Smooth muscle cell (in vitro differentiated cells): ENCODE measurements around the gene EDC4. TPM values are rescaled to one million over a fixed set of nuclear protein-coding genes. Genes with fewer than 3 reads are reported as not detected.

ENCODE experiments used
- DNase-seq: peaks from one replicate; lab custom pipeline; 2025; ENCODE audit not compliant: unreplicated experiment; lab: John Stamatoyannopoulos, UW
- H2AFZ ChIP-seq: fragments of 200-600 bp; sonication (generic); 2 replicates; pipeline ENCODE4 v1.6.0; 2016; ENCODE audit warnings: antibody characterized with exemption, low read depth, mild to moderate bottlenecking
- H3F3A ChIP-seq: fragments of 200-600 bp; sonication (generic); 2 replicates; pipeline ENCODE4 v1.6.0; 2017; ENCODE audit warnings: antibody characterized with exemption, low read depth
- H3K27ac ChIP-seq: fragments of 200-600 bp; sonication (generic); 2 replicates; pipeline ENCODE4 v1.5.1; 2016; ENCODE audit warnings: low read depth, mild to moderate bottlenecking
- H3K27me3 ChIP-seq: fragments of 200-600 bp; sonication (generic); 2 replicates; pipeline ENCODE4 v1.6.1; 2016; ENCODE audit warnings: low read depth, mild to moderate bottlenecking
- H3K36me3 ChIP-seq: fragments of 200-600 bp; sonication (generic); 2 replicates; pipeline ENCODE4 v1.5.1; 2016; ENCODE audit warnings: low read depth
- H3K4me1 ChIP-seq: fragments of 200-600 bp; sonication (generic); 2 replicates; pipeline ENCODE4 v1.5.1; 2016; ENCODE audit warnings: low read depth
- H3K4me2 ChIP-seq: fragments of 200-600 bp; sonication (generic); 2 replicates; pipeline ENCODE4 v1.6.0; 2016; ENCODE audit warnings: mild to moderate bottlenecking
- H3K4me3 ChIP-seq: fragments of 200-600 bp; sonication (generic); 2 replicates; pipeline ENCODE4 v1.5.1; 2016; ENCODE audit warnings: mild to moderate bottlenecking
- H3K79me2 ChIP-seq: fragments of 200-600 bp; sonication (generic); 2 replicates; pipeline ENCODE4 v1.6.0; 2016; ENCODE audit warnings: low read depth, mild to moderate bottlenecking
- H3K9ac ChIP-seq: fragments of 200-600 bp; sonication (generic); 2 replicates; pipeline ENCODE4 v1.6.0; 2016; ENCODE audit warnings: low read depth
- H3K9me3 ChIP-seq: fragments of 200-600 bp; sonication (generic); replicated peaks from 2 replicates; pipeline ENCODE4 v1.5.1; 2016; ENCODE audit warnings: low read depth
- H4K20me1 ChIP-seq: fragments of 200-600 bp; sonication (generic); 2 replicates; pipeline ENCODE4 v1.6.0; 2016; ENCODE audit warnings: low read depth
- CTCF ChIP-seq: fragments of 200-600 bp; sonication (generic); IDR thresholded peaks from 2 replicates; pipeline ENCODE4 v1.5.1; 2017; ENCODE audit warnings: borderline replicate concordance, mild to moderate bottlenecking, antibody characterized with exemption; ENCODE audit not compliant: insufficient read depth, poor library complexity, severe bottlenecking
- WGBS: methylation state at CpG from one replicate; pipeline ENCODE4 v1.1.7; 2016; ENCODE audit warnings: low lambda C conversion rate; 5-methylcytosine and 5-hydroxymethylcytosine counted together
- polyA plus RNA-seq: library from polyadenylated mRNA; unstranded; fragments of >200 nt; fragmentation: Nextera tagmentation; extraction: Ambion mirVana; gene quantifications from 2 replicates; pipeline ENCODE4 v1.2.1, GENCODE V29; 2016
- total RNA-seq: library from RNA; depleted of rRNA; stranded (reverse); fragments of >200 nt; gene quantifications from 2 replicates; pipeline ENCODE4 v1.2.3, GENCODE V29; 2014

The EDC4 gene
- total and polyA plus RNA-seq, 2 experiments from 2014 or later = 46.3 to 64.5 TPM

DNA sequence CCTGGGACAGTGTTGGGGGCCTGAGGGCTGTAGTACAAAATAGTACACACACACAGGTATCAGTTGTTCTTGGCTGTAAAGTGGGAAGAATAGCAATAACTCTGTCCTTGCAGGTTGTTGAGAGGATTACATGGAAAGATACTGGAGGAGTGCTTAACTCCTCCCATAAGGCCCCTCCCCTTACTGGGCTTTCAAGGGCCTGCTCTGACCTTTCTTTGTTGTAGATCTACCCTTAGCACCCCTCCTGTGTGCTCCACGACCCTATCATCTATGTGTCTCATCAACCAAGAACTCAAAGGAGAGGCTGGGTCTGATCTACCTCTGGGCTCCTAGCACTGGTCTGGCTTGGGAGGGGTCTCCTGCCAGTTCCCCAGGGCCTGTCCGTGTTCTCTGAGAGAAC is 8.3 kb upstream of the EDC4 start:
- no peak for TF ChIP-seq CTCF
- no peaks in the 10 kb centered on the region for H3K9me3 ChIP-seq
- no peak overlapping the region for H3K4me3 ChIP-seq
- peaks cover 77% of the 10 kb centered on the region for H3K79me2 ChIP-seq
- H3K36me3 ChIP-seq = no peaks in the 10 kb centered on the region
- H3K27me3 ChIP-seq = no peaks in the 10 kb centered on the region
- no peaks in the 10 kb centered on the region for H3K4me1 ChIP-seq
- no peak overlapping the region for H3K9ac ChIP-seq
- no peak overlapping the region for H2AFZ ChIP-seq
- H3K27ac ChIP-seq = no peak overlapping the region
- no peak overlapping the region for H3K4me2 ChIP-seq
- DNase-seq = no peak
- H3F3A ChIP-seq = peaks cover 7% of the 10 kb centered on the region
- WGBS = 97% methylated on average over 2 of the region's 2 CpGs
- peaks cover 81% of the 10 kb centered on the region for H4K20me1 ChIP-seq

DNA sequence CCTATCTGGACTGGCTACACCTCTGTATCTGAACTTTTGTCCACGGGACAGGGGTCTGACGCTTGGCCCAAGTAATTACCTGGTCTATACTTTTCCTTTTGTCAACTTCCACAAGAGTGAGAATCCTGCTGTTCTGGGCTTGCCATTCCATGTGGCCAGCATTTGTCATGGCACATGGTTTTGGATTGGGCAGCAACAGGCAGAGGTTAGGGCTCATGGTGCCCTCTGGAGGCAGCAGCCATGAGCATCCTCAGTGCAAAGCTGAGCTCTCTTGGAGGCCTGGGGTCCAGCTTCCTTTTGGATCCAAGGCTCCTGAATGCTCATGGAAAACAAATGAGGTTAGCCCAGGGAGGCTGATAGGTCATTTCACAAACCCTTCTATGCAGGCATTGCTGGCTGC is 7.5 kb upstream of the EDC4 start:
- Histone ChIP-seq H3K4me3 (no peak overlapping the region), H3K9me3 (no peaks in the 10 kb centered on the region), H3K36me3 (no peaks in the 10 kb centered on the region), H3K9ac (no peak overlapping the region), H3K27ac (no peak overlapping the region), H3K4me1 (no peaks in the 10 kb centered on the region), H2AFZ (no peak overlapping the region), H4K20me1 (peaks cover 74% of the 10 kb centered on the region), H3F3A (peaks cover 12% of the 10 kb centered on the region), H3K27me3 (no peaks in the 10 kb centered on the region), H3K79me2 (peaks cover 70% of the 10 kb centered on the region), H3K4me2 (no peak overlapping the region)
- 87% methylated on average over 2 of the region's 2 CpGs for WGBS
- peak; percentile 32 for TF ChIP-seq CTCF
- DNase-seq = no peak

DNA sequence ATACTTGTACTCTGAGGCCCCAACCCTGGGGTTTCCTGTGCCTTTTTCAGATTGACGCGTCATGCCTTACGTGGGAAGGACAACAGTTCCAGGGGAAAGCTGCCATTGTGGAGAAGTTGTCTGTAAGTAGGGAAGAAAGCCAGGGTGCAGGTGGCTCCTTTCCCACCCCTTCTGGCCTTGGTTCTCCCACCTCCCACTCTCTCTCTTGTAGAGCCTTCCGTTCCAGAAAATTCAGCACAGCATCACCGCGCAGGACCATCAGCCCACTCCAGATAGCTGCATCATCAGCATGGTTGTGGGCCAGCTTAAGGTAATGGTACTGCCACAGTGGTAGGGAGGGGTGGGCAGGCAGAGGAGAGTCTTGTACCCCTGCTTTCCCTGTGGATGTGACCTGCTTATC is 4.6 kb upstream of the EDC4 start:
- Histone ChIP-seq H3K27me3 (no peaks in the 10 kb centered on the region), H3K4me1 (no peaks in the 10 kb centered on the region), H3K36me3 (no peaks in the 10 kb centered on the region), H3K4me3 (no peak overlapping the region), H4K20me1 (peaks cover 44% of the 10 kb centered on the region), H3K9ac (no peak overlapping the region), H3K27ac (no peak overlapping the region), H3K9me3 (no peaks in the 10 kb centered on the region), H3K4me2 (no peak overlapping the region), H3F3A (peaks cover 20% of the 10 kb centered on the region), H3K79me2 (peaks cover 42% of the 10 kb centered on the region), H2AFZ (no peak overlapping the region)
- WGBS = 93% methylated on average over 6 of the region's 6 CpGs
- DNase-seq = no peak
- TF ChIP-seq CTCF = no peak

GRCh38 chr16:67869653-67870052 is 3.2 kb upstream of the EDC4 start:
- H3K4me3 ChIP-seq = no peak overlapping the region
- no peaks in the 10 kb centered on the region for H3K36me3 ChIP-seq
- H4K20me1 ChIP-seq = peaks cover 41% of the 10 kb centered on the region
- no peak overlapping the region for H2AFZ ChIP-seq
- H3K27me3 ChIP-seq = no peaks in the 10 kb centered on the region
- H3K4me2 ChIP-seq = no peak overlapping the region
- H3K9ac ChIP-seq = no peak overlapping the region
- 96% methylated on average over 7 of the region's 7 CpGs for WGBS
- H3K27ac ChIP-seq = no peak overlapping the region
- peaks cover 42% of the 10 kb centered on the region for H3K79me2 ChIP-seq
- no peak for TF ChIP-seq CTCF
- DNase-seq = no peak
- peaks cover 20% of the 10 kb centered on the region for H3F3A ChIP-seq
- no peaks in the 10 kb centered on the region for H3K9me3 ChIP-seq
- H3K4me1 ChIP-seq = peaks cover 12% of the 10 kb centered on the region
